ENCODE measurements around the gene GAD2.

The GAD2 gene

DNA sequence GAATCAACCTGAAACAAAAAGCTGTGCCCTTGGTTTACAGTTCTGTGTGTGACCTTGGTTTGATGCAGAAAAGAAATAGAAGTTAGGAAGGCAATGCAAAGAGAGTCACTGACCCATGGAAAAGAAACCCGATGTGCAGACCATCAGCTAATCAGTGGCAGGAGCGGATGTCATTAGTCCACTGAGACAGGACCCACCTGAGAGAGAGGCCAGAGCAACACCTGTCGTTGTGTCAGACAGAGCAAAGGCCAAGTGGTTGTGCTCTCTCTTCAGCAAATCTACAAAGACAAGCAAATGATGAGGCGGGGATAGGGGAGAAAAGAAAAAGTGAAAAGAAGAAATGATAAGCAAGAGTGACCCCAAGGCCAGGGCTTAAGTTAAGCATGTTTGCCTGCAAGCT lies 8.7 kb downstream of the GAD2 start:
- no peak for DNase-seq

DNA sequence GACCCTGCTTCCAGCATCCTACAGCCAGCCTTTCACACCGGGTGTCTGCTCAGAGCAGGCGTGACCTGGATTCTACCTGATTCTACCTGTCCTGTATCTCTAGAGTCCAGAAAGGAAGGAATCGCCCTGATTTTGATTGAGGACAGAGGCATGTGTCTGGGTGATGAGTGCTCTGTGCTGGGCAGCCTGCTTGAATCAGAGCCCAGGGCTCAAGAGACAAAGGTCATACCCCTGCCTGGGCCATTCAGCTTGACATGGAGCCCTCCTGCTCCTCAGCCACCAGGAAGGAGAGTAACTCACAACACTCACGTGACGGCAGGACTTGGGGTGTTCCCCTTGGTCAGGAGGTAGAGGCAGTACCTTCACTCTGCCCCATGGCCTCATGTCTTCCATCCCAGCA lies 11.2 kb downstream of the GAD2 start:
- DNase-seq, result no peak

GRCh38 chr10:26232174-26232573 lies 15.6 kb downstream of the GAD2 start:
- DNase-seq, result no peak

DNA sequence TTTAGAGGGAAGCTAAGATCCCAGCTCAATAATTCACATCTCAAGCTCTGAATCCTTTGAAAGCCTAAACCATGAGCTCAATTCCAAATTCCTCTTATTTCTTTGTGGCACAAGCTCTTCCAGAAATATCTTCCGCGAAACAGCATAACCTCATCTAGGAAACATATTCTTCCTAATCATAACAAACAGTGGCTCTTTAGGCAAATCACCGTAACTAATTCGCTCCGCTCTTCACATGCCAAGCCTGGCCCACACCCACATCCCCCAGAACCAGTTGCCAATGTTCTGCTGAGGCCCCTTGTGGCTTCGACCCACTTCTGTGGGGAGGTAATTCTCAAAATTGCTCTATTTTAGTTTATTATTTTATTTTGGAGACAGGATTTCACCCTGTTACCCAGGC lies 19.2 kb downstream of the GAD2 start:
- DNase-seq, result no peak

GRCh38 chr10:26238378-26238777 lies 21.8 kb downstream of the GAD2 start:
- no peak for DNase-seq

DNA sequence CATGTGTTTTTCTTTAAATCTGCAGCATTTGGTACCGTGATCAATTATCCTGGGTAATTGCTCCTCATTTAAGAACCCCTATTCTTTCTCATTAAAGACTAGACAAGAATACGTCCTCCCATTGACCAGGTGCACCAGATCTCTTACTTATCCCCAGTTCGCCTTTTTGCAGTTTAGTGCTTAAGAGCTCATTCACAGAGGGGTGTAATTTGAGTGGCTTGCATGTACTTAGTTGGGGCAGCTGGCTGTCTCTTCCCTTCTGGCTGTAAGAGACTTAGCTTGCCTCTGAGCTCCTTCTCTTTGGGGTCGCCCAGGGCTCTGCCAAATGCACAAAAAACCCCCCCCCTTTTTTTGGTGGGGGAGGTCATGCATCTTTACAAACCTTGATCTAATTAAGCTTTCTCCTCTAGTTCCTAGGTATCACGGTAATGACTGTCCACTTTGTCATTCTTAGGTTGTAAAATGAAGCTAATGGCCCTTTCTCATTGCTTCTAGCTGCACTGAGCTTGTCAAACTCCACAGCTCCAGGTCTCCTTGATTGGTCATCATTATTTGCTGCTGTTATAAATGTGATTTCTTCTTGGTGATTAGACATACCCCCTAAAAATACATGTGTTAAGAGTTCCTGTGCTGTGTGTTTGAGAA lies 26.3 kb downstream of the GAD2 start:
- no peak for DNase-seq

- no peak for DNase-seq
Measured at GRCh38 chr10:26243351-26243720, 26.8 kb downstream of the GAD2 start.

- DNase-seq, result no peak
Measured at GRCh38 chr10:26249681-26250080, 33.1 kb downstream of the GAD2 start.

DNA sequence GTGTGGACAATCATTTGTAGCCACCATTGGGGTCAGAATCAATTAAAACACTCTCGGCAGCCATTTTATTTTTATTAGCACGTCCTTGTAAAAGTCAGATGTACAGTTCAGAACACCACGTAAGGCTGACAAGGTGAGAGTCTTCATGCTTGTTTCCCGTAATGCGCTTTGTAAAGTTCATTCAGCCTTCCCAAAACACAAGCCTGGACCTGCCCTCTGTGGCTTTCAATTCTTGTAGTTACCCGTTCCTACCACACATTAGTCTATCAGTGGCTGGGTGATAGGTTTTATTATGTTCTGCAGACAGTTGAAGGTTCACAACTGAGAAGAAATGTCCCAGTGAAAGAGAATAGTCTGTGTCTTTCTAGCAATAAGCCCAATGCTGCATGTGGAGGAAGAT lies 35.4 kb downstream of the GAD2 start:
- DNase-seq, result no peak

GRCh38 chr10:26254616-26255015 lies 38.0 kb downstream of the GAD2 start:
- no peak for DNase-seq

- no peak for DNase-seq
Measured at GRCh38 chr10:26259341-26259740, 42.8 kb downstream of the GAD2 start.

GRCh38 chr10:26269754-26270153 lies 53.2 kb downstream of the GAD2 start:
- no peak for DNase-seq

DNA sequence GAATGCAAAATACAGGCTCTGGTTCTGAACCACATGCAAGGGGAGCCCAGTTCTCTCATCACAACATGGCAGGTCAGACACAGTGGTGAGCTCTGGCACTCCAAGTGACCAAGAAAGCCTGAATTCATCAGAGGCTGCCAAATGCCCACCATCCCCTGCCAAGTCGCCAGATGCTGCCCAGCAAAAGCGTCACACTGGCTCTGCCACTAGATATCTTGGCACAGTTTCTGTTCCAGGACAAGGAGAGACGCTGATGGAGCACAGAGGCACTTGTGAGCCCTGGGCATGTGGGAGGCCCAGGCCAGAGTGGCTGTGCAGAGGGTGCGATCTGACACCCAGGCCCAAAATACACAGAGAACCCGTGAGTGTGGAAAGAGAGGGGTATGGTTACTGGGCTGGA lies 57.8 kb downstream of the GAD2 start:
- no peak for DNase-seq

GRCh38 chr10:26278295-26278694 lies 61.7 kb downstream of the GAD2 start:
- no peak for DNase-seq

DNA sequence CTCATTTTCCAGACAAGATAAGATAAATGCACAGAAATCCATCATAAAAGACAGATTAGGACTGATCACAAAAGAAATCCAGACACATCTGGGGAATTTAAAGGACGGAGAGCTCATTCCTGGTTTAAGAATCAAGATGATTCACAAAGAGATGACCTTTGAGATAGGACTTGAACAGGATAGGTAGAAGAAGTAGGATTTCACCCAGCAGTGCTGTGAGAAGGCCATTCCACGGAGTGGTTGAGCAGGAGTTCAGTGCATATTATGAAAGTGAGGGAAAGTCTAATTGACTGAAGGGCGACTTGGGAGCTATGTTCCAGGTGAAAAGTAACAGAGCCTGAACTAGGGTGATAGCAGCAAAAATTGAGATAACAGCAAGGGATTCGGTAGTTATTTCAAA lies 73.7 kb downstream of the GAD2 start:
- DNase-seq, result no peak

DNA sequence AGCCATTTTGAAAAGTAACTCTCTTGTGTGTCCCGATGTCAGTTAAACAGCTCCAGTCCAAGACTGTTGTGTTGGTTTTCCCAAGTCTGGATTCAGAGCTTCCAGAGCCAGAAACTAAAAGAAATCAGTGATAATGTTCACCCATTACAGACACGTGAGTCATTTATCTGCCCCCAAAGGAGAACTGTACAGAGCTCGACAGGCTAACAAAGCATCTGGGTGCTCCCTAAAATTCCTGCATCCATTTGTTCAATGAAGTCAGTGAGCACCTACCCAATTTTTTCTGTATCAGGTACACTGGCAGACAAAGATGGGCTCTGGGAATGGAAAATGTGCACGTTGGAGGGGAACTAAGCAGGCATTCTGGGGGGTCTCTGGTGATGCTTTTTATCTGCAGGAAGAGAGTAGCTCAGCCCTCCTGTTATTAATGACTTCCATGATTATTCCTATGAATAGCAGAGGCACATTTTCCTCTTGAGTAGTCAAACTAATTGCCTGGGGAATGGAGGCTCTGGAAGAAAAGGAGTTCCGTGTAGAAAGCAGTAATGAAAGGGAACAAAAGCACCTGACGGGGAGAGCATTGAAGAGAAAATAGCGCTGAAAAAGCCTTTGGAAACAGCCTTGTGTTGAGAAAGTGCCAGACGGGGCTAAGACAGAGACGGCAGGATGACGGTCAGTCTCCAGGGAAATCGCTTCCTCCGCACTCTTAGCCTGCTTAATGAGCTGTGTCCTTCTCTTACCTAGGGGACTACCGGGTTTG lies 75.3 kb downstream of the GAD2 start:
- no peak for DNase-seq

DNA sequence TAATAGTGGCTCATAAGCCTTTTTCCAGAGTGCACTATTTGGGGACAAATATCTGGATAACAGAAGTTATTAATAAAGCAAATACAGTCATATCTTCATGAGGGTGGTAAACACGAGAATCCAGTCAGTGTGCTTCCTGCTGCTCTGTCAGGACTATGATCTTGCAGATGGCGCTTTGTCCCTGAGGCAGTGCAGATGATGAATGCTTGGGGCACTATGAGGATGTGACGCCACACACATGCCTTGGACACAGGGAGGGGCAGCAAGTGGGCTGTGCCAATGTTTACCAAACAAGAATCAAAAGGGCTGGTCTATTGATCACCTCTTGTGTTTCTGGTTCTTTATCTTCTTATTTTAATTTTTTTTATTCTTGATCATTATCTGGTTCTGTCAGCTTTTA lies 79.8 kb downstream of the GAD2 start:
- no peak for DNase-seq

- DNase-seq, result no peak
Measured at GRCh38 chr10:26300001-26300400, 83.4 kb downstream of the GAD2 start.

- no peak for DNase-seq
Measured at GRCh38 chr10:26303366-26303765, 86.8 kb downstream of the GAD2 start.

DNA sequence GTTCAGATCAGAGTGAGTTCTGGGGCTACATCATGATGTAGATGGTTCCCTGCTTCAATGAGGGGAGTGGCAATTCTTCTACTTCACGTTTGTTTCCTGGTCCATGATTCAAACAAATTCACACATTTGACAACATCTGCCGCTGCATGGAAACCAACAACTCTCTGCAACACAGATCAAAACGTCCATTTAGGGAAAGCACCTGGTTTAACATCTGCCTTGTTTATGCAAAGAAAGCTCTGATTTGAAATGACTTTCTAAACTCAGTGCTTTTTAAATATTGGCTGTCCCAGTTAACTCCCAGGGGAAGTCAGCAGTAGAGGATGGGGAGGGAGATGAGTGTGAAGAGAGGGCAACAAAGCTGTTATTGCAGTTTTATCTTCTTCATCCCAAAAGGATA lies 93.8 kb downstream of the GAD2 start:
- DNase-seq, result no peak

DNA sequence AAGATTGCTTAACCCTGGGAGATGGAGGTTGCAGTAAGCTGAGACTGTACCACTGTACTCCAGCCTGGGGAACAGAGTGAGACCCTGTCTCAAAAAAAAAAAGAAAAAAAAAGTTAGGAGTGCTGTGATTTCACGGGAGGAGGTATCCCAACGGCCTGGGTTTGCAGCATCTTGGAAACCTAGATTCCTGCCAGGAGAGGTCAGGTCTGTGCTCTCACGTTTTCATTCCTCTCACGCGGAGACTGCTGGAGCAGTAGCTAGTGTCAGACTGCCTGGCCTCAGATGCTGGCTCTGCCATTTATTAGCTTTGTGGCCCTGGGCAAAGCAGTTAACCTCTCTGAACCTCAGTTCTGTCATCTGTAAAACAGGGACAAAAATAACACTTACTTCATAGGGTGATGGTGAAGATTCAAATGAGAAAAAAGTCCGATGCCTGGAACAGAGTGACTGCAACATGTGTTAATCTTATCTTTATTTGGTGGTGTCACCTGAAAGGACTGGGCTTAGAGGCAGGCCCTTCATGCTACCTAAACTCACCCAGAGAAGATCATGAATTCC lies 94.9 kb downstream of the GAD2 start:
- no peak for DNase-seq

- no peak for DNase-seq
Measured at GRCh38 chr10:26314265-26315013, 97.9 kb downstream of the GAD2 start.

- DNase-seq, result no peak
Measured at GRCh38 chr10:26318672-26319071, 102.1 kb downstream of the GAD2 start.

DNA sequence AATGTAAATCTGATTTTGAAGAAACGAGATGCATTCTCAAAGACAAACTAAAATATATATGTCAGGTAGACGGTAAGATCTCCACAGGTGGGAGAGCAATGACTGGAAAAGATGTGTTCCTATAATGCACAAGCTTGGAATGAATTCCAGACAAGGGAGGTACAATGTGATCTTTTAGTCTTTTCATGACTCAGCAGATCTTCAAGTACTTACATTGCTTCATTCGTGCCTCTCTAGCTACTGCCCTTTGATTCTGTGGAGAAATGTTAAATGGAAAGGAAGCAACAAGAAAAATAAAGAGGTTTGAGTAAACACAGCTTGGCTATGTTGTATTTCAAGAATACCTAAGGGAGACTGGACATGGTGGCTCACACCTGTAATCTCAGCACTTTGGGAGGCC lies 106.6 kb downstream of the GAD2 start:
- no peak for DNase-seq

Data from CD4-positive, alpha-beta T cell treated with Interleukin-21 for 1 hour (primary cell).